NB4 (cell line): ENCODE data around the gene OPCML.

Experiments
- DNase-seq: peaks from one replicate; pipeline ENCODE4 v3.0.0; 2010; ENCODE audit warnings: low read depth
- H3K4me3 ChIP-seq: one replicate; pipeline ENCODE4 v1.5.1; 2011; ENCODE audit warnings: mild to moderate bottlenecking, low read depth, low read length, moderate library complexity
- CTCF ChIP-seq: IDR thresholded peaks from one replicate; pipeline ENCODE4 v1.5.1; 2012; ENCODE audit warnings: low read depth, low read length
- MAX ChIP-seq: IDR thresholded peaks from 2 replicates; pipeline ENCODE4 v1.6.1; 2011; ENCODE audit warnings: low read depth, low read length
- MYC ChIP-seq: IDR thresholded peaks from 2 replicates; pipeline ENCODE4 v1.6.1; 2011; ENCODE audit warnings: low read depth, low read length
- POLR2A ChIP-seq: IDR thresholded peaks from 2 replicates; pipeline ENCODE4 v1.6.1; 2011; ENCODE audit warnings: mild to moderate bottlenecking; ENCODE audit not compliant: insufficient read length; ENCODE audit errors: extremely low read depth

Gene OPCML

DNA sequence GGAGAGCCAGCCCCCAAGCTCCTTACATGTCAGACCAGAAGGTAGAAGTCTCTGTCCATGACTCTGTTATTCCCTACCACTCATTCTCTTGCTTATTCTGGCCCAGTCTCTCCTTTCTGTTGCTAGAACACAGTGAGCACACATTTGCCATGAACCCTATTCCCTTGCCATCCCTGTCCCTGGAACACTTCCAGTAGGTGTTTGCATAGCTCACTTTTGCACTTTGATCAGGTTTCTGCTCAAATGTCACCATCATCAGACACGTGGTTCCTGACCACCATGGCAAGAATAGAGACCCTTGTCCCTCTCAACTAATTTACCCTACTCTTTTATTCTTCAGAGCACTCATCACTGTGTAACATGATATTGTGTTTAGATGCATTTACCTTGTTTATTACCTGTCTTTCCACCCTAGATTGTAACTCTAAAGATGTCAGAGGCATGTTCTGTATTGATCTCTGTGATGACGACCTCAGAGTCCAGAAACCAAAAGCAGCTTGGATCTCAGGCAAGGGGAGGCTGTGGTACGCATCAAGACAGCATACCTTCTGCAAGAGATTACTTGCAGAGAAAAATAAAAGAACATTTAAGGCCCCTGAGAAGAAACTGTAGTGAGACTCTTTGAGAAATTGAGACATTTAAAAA lies 606.4 kb downstream of the OPCML start:
- H3K4me3 ChIP-seq: no peak overlapping the region
- no peak for DNase-seq
- TF ChIP-seq CTCF (no peak), MYC (no peak), MAX (no peak), POLR2A (no peak)

GRCh38 chr11:132921597-132921996 lies 610.7 kb downstream of the OPCML start:
- no peak overlapping the region for H3K4me3 ChIP-seq
- TF ChIP-seq MYC (no peak), MAX (no peak), CTCF (no peak), POLR2A (no peak)
- no peak for DNase-seq

DNA sequence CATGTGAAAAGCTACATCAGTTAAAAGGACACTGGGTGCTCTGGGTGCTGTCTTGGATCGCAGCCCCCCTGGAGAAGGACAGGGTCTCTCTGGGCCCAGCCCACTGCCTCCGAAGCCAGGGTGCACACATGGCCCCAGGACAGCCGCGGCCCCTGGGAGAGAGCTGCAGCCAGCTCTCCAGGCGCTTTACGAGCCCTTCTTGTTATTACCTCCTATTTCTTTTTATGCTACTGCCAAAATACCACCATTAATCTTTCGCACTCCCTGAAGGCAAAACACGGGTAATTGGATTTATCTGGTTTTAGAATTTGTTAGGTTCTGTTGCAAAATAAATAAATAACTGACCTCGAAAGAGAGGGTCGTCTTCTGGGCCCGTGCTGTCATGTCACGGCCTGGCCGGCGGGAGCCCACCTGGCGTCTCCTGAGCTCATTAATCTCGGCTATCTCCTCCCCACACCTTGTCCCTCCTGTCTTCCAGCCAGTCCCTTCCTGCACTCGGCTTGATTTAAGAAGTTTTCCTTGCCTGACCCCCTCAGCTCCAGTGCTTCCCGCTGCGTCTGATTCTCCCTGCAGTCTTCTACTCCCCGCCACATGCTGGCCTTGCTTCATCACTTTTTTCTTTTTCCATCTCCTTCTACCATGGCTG lies 611.7 kb downstream of the OPCML start:
- no peak for DNase-seq
- TF ChIP-seq CTCF (no peak), POLR2A (no peak)
- no peak overlapping the region for H3K4me3 ChIP-seq

DNA sequence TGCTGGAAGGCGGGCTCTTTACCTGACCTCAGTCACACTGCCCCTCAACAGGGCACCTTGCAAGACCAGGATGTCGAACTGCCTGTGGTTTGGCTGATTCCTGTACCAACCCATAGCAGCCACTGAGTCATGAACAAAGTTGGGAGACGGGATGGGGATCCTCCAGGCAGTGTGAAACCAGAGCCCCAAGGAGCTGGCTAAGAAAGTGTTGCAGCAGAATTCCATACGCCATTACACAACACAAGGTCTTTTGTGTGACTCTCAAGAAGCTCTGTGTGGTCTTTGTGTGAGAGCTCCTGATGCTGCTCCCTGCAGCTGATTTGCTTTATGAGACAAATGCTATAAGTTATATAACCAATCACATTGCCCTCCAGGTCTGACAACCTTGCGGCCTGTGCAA lies 617.7 kb downstream of the OPCML start:
- no peak overlapping the region for H3K4me3 ChIP-seq
- no peak for DNase-seq
- TF ChIP-seq MYC: no peak
- no peak for TF ChIP-seq CTCF
- TF ChIP-seq MAX: no peak
- TF ChIP-seq POLR2A: no peak

DNA sequence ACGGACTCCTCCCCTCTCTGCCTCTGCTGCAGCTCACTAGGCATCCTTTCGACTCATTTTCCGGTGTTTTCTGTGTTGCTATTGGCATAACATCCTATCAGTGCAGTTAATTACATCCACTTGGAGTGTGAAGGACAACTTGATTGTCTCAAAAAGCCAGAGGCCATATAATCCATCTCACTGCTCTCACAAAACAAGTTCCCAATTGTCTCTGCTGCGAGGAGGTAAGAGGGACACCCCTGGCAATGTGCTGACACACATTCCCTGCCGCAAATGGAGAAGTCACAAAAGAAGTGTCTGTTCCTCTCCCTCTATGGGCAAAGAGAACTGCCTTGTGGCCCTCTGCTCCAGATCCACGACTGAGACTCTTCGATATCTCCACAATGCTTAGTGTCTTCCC lies 618.4 kb downstream of the OPCML start:
- no peak overlapping the region for H3K4me3 ChIP-seq
- no peak for DNase-seq
- TF ChIP-seq MYC (no peak), MAX (no peak), POLR2A (no peak), CTCF (no peak)

DNA sequence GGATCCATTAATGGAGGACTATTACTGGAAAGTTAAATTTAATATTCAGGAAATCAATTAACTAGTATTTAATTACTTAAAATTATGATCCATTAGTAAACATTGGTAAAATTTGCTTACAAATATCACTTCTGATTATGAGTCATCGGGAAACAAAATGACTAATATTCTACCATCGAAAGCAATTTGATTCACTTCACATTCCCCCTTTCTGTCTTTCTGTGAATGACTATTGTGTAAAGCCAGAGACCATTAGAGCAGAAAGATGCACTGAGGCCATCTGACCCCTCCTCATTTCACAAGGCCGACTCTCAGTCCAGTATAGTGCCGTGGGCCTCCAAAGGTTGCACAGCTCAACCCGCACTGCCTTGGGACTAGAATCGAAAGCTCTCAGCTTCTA lies 619.0 kb downstream of the OPCML start:
- TF ChIP-seq MAX: no peak
- no peak for TF ChIP-seq MYC
- no peak for TF ChIP-seq CTCF
- no peak for TF ChIP-seq POLR2A
- DNase-seq: no peak
- no peak overlapping the region for H3K4me3 ChIP-seq
